ENCODE measurements around the gene ANTXR2. TPM values are rescaled to one million over a fixed set of nuclear protein-coding genes. Genes with fewer than 3 reads are reported as not detected.
"Not testable (repeated sequence)": the region's sequence is repeated elsewhere in the genome, so short reads cannot be mapped to it uniquely, and the experiment has no call there.

Gene ANTXR2
- total RNA-seq, 1 donor from 2014 or later = 10.6 TPM

DNA sequence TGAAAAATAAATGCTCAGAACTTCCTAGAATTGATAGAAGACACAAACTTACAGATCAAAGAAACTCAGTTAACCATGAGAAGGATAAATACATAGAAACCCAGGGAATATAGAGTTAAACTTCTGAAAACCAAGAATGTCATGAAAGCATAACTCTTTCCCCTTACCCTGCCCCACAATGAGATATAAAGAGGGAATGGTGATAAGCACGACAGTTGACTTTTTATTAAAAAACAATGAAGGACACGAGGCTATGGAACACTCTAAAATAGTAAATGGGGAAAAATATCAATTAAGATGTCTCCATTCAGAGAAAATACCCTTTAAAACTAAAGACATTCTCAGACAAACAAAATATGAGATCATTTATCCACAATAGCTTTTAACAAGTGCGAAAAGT, 154.7 kb downstream of the ANTXR2 start:
- no peak for DNase-seq
- no peak overlapping the region for H3K27ac Mint-ChIP-seq
- H3K36me3 Mint-ChIP-seq (ENCODE audit: low read depth) = peaks cover 2% of the 10 kb centered on the region
- no peaks in the 10 kb centered on the region for H3K9me3 Mint-ChIP-seq
- H3K4me3 Mint-ChIP-seq = no peak overlapping the region
- H3K27me3 Mint-ChIP-seq = no peaks in the 10 kb centered on the region
- intact Hi-C loops (cut with micrococcal nuclease) = loop anchor here (5.0 to 10.0 kb wide), 2 partner anchors 209 to 963 kb away; no protein-coding TSS in a partner anchor
- peaks cover 14% of the 10 kb centered on the region for H3K4me1 Mint-ChIP-seq

DNA sequence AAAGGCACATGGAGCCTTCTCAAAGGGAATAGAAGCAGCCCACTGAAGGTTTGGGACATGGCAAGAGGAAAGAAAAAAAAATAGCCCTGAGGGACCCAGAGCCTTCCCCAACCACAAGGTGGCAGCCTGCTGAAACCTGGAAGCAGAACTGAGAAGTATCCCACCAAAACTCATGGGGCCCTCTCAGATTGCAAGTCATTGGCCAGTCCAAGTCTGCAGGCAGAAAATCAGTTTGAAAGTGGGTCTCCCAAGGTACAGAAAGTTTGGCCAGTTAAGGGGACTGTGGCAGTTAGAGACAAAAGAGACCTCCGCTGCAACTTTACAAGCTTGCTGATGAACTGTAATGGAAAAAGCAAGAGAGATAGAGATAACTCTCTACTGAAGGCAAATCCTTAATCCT, 155.8 kb downstream of the ANTXR2 start:
- intact Hi-C loops (cut with micrococcal nuclease) = loop anchor here (1.0 to 10.0 kb wide), 5 partner anchors 156 to 962 kb away; partner anchors contain the start of gene ANTXR2
- Mint-ChIP-seq H3K27ac (no peak overlapping the region), H3K27me3 (no peaks in the 10 kb centered on the region)

DNA sequence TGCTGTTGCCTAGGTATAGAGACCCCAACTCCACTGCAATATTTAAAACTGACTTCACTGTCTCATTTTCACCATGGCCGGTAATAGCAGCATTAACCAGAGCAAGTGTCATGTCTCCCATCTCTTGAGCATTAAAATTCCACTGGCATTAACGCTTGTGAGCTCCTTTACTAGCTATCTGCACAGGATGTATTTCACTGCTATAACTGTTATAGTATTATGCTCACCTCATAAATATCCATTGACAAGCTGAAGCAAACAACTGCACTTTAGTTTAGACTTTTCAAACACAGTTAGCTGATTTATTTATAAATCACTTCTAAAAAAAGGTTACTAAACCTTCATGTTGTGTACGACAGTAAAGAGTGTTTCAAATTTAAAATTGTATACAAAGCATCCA, 157.8 kb downstream of the ANTXR2 start:
- Mint-ChIP-seq H3K9me3 (no peaks in the 10 kb centered on the region), H3K27ac (no peak overlapping the region), H3K4me3 (no peak overlapping the region), H3K36me3 (ENCODE audit: low read depth) (peaks cover 3% of the 10 kb centered on the region), H3K4me1 (peaks cover 8% of the 10 kb centered on the region), H3K27me3 (no peaks in the 10 kb centered on the region)
- DNase-seq = no peak
- intact Hi-C loops (cut with micrococcal nuclease) = loop anchor here (5.0 to 10.0 kb wide), 2 partner anchors 212 to 960 kb away; no protein-coding TSS in a partner anchor

More for the DNA sequence above, 155.8 kb downstream of the ANTXR2 start:
- DNase-seq = peak; percentile 83
- H3K9me3 Mint-ChIP-seq = no peaks in the 10 kb centered on the region
- no peak overlapping the region for H3K4me3 Mint-ChIP-seq
- peaks cover 2% of the 10 kb centered on the region for H3K36me3 Mint-ChIP-seq (ENCODE audit: low read depth)
- H3K4me1 Mint-ChIP-seq = peaks cover 12% of the 10 kb centered on the region

DNA sequence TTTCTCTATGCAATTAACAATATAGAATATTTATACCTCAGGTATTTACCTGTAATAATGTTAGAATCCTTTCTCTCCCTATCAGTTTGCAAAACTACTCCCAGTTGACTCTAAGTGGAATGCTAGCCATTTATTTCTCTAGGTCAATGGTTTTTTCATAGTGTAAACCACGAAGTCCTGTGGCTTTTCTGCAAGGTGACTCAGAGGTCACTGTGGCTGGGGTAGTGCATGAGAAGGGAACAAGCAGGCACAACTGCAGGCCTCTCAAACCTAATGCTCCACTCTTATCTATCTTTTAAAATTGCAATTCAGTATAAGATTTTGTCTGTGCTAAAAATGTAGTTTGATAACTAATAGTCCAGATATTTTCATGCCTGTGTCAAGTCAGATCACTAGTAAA, 159.4 kb downstream of the ANTXR2 start:
- peaks cover 6% of the 10 kb centered on the region for H3K4me1 Mint-ChIP-seq
- no peak overlapping the region for H3K4me3 Mint-ChIP-seq
- H3K9me3 Mint-ChIP-seq = no peaks in the 10 kb centered on the region
- no peak for DNase-seq
- H3K27me3 Mint-ChIP-seq = no peaks in the 10 kb centered on the region
- intact Hi-C loops (cut with micrococcal nuclease) = loop anchor here (10.0 kb wide), 1 partner anchor 959 kb away; no protein-coding TSS in a partner anchor
- H3K36me3 Mint-ChIP-seq (ENCODE audit: low read depth) = peaks cover 4% of the 10 kb centered on the region
- no peak overlapping the region for H3K27ac Mint-ChIP-seq

DNA sequence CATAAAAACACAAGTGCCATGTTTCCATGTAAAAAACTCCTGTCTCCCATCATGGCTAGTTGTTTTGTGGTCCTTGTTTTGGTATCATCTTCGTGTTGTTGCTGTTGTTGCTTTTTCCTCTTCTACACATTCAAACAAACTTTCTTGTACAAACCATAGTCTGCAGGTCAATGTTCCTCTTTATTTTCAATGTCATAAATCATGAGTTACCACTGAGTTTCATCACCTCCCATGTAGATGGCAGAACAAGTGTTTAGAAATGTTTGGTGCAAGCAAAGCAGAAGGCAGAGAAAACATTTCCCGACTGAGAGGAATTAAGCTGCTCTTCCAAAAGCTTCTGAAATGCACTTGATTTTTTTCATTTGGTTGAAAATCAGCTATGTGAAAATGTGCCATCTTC, 166.0 kb downstream of the ANTXR2 start:
- H3K4me3 Mint-ChIP-seq = no peak overlapping the region
- peaks cover 8% of the 10 kb centered on the region for H3K9me3 Mint-ChIP-seq
- no peak for DNase-seq
- no peak overlapping the region for H3K27ac Mint-ChIP-seq
- no peaks in the 10 kb centered on the region for H3K27me3 Mint-ChIP-seq
- H3K4me1 Mint-ChIP-seq = peaks cover 7% of the 10 kb centered on the region
- peaks cover 31% of the 10 kb centered on the region for H3K36me3 Mint-ChIP-seq (ENCODE audit: low read depth)
- intact Hi-C loops (cut with micrococcal nuclease) = no loop called here

DNA sequence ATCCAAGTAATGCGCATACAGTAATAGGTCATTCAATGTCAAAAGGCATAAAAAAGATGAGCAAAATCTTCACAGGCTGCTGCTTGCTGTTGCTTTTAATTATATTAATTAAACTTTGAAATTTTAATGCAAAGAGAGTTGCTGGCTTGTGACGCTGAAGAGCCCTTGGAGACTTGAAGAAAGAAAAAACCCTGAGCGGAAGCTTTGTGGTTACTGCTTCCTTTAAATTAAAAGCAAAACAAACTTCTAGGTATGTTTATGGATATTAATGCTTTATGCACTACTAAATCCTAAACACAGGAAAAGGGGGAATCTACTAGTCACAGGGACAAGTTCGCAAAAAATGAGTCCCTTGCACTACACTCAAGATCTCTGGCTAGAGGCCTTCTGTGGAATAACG, 166.7 kb downstream of the ANTXR2 start:
- DNase-seq = no peak
- Mint-ChIP-seq H3K36me3 (ENCODE audit: low read depth) (peaks cover 31% of the 10 kb centered on the region), H3K4me1 (peaks cover 7% of the 10 kb centered on the region), H3K4me3 (no peak overlapping the region), H3K27me3 (no peaks in the 10 kb centered on the region), H3K9me3 (peaks cover 8% of the 10 kb centered on the region), H3K27ac (no peak overlapping the region)
- intact Hi-C loops (cut with micrococcal nuclease) = no loop called here

DNA sequence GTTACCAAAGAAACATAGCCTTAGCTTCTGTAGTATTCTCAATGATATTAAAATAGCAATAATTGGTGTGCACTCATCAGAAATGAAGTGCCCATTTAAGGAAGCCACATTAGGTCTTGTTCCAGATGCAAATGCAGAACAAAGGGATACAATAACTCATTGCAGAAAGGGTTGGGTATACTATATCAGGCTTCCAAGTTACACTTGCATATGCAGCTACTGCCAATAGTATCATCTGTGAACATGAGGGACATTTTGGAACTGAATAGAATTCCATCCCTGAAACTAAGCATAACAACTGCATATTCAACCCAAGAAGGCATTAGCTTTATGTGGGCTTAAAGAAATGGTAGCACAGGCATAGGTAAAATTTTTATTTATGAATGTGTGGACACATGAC, 167.8 kb downstream of the ANTXR2 start:
- H3K27me3 Mint-ChIP-seq = no peaks in the 10 kb centered on the region
- DNase-seq = no peak
- peaks cover 9% of the 10 kb centered on the region for H3K9me3 Mint-ChIP-seq
- H3K4me3 Mint-ChIP-seq = no peak overlapping the region
- no peak overlapping the region for H3K27ac Mint-ChIP-seq
- H3K4me1 Mint-ChIP-seq = peaks cover 7% of the 10 kb centered on the region
- H3K36me3 Mint-ChIP-seq (ENCODE audit: low read depth) = peaks cover 28% of the 10 kb centered on the region
- intact Hi-C loops (cut with micrococcal nuclease) = no loop called here

DNA sequence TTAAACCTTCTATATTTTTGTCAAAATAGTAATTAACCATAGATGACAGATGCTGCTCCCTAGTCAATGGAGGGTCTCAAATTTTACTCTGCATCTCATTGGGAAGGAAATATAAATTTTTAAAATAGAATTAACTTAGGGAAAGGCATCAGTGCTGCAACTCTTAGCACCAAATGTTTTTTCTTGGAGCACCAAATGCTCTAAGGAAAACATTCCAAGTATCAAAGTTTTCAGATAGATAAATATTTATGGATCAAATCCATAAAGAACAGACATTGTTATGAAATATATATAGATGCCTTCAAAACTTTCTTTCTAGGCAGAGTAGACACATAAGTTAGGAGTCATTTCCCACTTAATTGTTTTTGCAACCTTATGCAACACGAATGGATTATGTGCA, 168.7 kb downstream of the ANTXR2 start:
- Mint-ChIP-seq H3K27ac (no peak overlapping the region), H3K9me3 (peaks cover 10% of the 10 kb centered on the region), H3K4me1 (peaks cover 7% of the 10 kb centered on the region), H3K27me3 (no peaks in the 10 kb centered on the region), H3K4me3 (no peak overlapping the region), H3K36me3 (ENCODE audit: low read depth) (peaks cover 27% of the 10 kb centered on the region)
- no peak for DNase-seq
- intact Hi-C loops (cut with micrococcal nuclease) = no loop called here

DNA sequence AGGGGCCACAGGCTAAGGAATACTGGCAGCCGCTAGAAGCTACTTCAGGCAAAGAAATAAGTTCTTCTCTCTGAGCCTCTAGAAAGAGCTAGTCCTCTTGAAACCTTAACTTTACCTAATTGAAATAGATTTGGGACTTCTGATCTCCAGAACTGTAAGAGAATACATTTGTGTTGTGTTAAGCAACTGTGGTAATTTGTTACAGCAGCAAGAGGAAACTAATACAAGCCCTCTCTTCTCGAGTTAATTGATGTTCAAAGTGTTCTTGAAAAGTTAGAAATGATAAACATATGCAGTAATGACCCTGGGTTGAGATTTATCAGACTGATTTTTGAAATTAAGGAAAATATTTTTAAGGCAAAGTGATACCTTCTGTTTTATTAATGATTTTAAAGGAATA, 172.8 kb downstream of the ANTXR2 start:
- no peak for DNase-seq
- peaks cover 3% of the 10 kb centered on the region for H3K36me3 Mint-ChIP-seq (ENCODE audit: low read depth)
- no peak overlapping the region for H3K4me3 Mint-ChIP-seq
- peaks cover 9% of the 10 kb centered on the region for H3K27me3 Mint-ChIP-seq
- intact Hi-C loops (cut with micrococcal nuclease) = no loop called here
- no peak overlapping the region for H3K27ac Mint-ChIP-seq
- peaks cover 3% of the 10 kb centered on the region for H3K9me3 Mint-ChIP-seq
- no peaks in the 10 kb centered on the region for H3K4me1 Mint-ChIP-seq

DNA sequence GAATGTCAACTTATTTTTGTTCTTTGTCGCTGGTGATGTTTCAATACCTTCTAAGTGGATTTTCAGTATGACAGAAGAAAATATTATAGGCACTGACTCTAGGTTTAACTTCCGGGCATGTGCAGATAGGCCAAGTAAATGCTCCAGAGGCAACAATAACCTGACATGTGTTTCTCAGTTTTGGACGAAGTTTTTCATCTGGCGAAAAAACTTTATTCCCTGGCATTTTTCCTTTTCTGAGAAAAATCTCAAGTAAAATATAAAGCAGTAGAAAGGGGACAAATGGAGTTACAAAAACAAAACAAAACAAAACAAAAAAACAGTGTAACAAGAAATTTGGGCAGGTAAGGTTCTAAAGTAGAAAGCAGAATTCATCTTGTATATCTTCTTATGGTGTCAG, 173.5 kb downstream of the ANTXR2 start:
- intact Hi-C loops (cut with micrococcal nuclease) = no loop called here
- Mint-ChIP-seq H3K9me3 (peaks cover 3% of the 10 kb centered on the region), H3K27me3 (peaks cover 12% of the 10 kb centered on the region), H3K36me3 (ENCODE audit: low read depth) (no peaks in the 10 kb centered on the region), H3K4me1 (no peaks in the 10 kb centered on the region), H3K27ac (no peak overlapping the region), H3K4me3 (no peak overlapping the region)
- DNase-seq = no peak

DNA sequence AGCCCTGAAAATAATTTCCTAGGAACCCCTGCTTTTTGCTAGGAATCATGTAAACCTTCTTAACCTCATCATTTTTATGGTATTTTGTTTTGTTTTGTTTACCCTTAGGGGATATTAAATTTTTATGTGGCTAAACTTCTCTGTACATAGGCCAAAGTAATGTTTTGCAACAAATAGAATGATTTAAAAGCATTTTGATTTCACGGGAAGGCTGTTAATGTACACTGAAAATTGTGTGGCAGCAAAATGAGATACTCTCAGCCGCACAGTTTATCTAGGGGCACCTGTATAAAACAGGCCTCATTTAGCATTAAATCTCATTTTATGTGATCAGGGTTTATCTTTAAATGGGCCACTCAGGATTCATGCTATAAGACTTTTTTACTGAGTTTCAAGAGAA, 175.0 kb downstream of the ANTXR2 start:
- intact Hi-C loops (cut with micrococcal nuclease) = no loop called here
- no peaks in the 10 kb centered on the region for H3K36me3 Mint-ChIP-seq (ENCODE audit: low read depth)

DNA sequence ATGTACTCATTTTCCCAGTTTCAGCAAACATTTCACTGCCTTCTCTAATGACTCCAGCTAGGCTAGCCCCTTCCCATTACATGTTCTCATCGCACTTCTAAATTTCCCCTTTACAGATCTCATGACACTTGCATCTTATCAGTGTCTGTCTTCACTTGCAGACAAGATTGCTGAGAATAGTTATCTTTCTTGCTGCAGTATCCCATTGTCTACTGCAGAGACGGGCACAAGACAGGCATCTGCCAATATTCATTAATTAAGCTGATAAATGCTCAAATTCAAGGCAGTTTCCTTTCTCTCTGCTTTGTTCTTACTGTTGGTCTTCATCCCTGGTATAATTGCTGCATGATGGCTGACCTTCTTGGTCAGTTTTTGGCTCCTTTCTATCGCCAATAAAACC, 175.9 kb downstream of the ANTXR2 start:
- H3K36me3 Mint-ChIP-seq (ENCODE audit: low read depth) = no peaks in the 10 kb centered on the region
- intact Hi-C loops (cut with micrococcal nuclease) = no loop called here
- H3K4me3 Mint-ChIP-seq = no peak overlapping the region
- no peak overlapping the region for H3K27ac Mint-ChIP-seq
- no peak for DNase-seq
- peaks cover 19% of the 10 kb centered on the region for H3K27me3 Mint-ChIP-seq
- peaks cover 3% of the 10 kb centered on the region for H3K9me3 Mint-ChIP-seq
- H3K4me1 Mint-ChIP-seq = no peaks in the 10 kb centered on the region

More for the DNA sequence above, 175.0 kb downstream of the ANTXR2 start:
- H3K4me1 Mint-ChIP-seq = no peaks in the 10 kb centered on the region
- H3K27ac Mint-ChIP-seq = no peak overlapping the region
- peaks cover 19% of the 10 kb centered on the region for H3K27me3 Mint-ChIP-seq
- DNase-seq = no peak
- peaks cover 3% of the 10 kb centered on the region for H3K9me3 Mint-ChIP-seq
- no peak overlapping the region for H3K4me3 Mint-ChIP-seq

DNA sequence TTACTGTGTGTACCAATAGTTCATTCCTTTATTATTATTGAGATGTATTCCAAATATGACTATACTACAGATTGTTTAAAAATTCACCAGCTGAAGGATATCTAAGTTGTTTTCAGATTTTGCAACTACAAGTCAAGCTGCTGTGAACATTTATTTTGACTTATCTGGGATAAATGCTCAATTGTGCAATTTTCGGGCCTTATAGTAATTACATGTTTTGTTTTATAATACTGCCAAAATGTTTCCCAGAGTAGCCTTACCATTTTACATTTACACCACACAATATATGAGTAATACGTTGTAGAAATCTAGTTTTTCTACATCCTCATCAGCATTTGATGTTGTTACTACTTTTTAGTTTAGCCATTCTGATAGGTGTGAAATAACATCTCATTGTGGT, 179.6 kb downstream of the ANTXR2 start:
- H3K27ac Mint-ChIP-seq = no peak overlapping the region
- intact Hi-C loops (cut with micrococcal nuclease) = no loop called here
- H3K27me3 Mint-ChIP-seq = peaks cover 21% of the 10 kb centered on the region
- no peak for DNase-seq
- H3K4me3 Mint-ChIP-seq = no peak overlapping the region
- peaks cover 8% of the 10 kb centered on the region for H3K9me3 Mint-ChIP-seq
- H3K4me1 Mint-ChIP-seq = no peaks in the 10 kb centered on the region
- H3K36me3 Mint-ChIP-seq (ENCODE audit: low read depth) = no peaks in the 10 kb centered on the region

DNA sequence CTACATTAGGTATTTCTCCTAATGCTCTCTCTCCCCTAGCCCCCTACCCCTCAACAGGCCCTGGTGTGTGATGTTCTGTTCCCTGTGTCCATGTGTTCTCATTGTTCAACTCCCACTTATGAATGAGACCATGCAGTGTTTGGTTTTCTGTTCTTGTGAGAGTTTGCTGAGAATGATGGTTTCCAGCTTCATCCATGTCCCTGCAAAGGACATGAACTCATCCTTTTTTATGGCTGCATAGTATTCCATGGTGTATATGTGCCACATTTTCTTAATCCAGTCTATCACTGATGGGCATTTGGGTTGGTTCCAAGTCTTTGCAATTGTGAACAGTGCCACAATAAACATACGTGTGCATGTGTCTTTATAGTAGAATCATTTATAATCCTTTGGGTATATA, 184.0 kb downstream of the ANTXR2 start:
- H3K27ac Mint-ChIP-seq; DNase-seq; intact Hi-C loops (cut with micrococcal nuclease); H3K4me1 Mint-ChIP-seq; H3K36me3 Mint-ChIP-seq (ENCODE audit: low read depth); H3K4me3 Mint-ChIP-seq; H3K27me3 Mint-ChIP-seq; H3K9me3 Mint-ChIP-seq: not testable (repeated sequence)

DNA sequence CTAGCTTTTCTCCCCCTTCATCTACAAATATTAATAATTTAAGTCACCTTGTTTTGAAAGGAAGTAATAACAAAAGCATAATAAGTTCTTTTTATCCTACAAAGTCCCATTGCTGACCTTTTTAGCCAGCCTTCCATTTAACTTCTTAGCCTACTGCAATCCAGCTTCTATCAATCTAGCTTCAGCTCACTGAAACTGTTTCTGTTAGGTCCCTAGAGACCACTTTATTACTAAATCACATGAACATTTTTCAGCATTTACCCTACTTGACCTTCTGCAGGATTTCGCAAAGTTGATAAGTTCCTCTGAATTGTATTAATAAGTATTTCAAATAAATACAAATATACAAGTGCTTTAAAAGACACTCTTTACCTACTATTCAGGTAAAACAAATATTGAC, 186.5 kb downstream of the ANTXR2 start:
- Mint-ChIP-seq H3K27me3 (peaks cover 4% of the 10 kb centered on the region), H3K4me3 (no peak overlapping the region)

More for the DNA sequence above, 186.5 kb downstream of the ANTXR2 start:
- Mint-ChIP-seq H3K36me3 (ENCODE audit: low read depth) (no peaks in the 10 kb centered on the region), H3K27ac (no peak overlapping the region), H3K4me1 (no peaks in the 10 kb centered on the region), H3K9me3 (peaks cover 8% of the 10 kb centered on the region)
- DNase-seq = no peak
- intact Hi-C loops (cut with micrococcal nuclease) = no loop called here
